Calu3 (cell line): ENCODE results near the gene FEZF2. TPM values are rescaled to one million over a fixed set of nuclear protein-coding genes. Genes with fewer than 3 reads are reported as not detected.

ENCODE experiments used
- BruUV-seq: library from RNA; stranded (reverse); fragments of 400-500 nt; replicated peaks from 2 replicates; lab custom pipeline; 2021; lab: Mats Ljungman, UMichigan
- CTCF ChIA-PET: fragments of 300-600 bp; sonication (Branson Sonifier 250); formaldehyde crosslinking; loops from one replicate; lab custom pipeline; 2022; ENCODE audit warnings: antibody characterized with exemption; lab: Charles Lee
- DNase-seq: peaks from one replicate; pipeline ENCODE4 v3.0.0; 2022
- H3K27ac Mint-ChIP-seq: one replicate; pipeline ENCODE4 v1.8.0; 2022; ENCODE audit warnings: mixed read lengths; ENCODE audit not compliant: unreplicated experiment
- H3K27me3 Mint-ChIP-seq: one replicate; pipeline ENCODE4 v1.8.0; 2022; ENCODE audit warnings: mixed read lengths; ENCODE audit not compliant: unreplicated experiment
- H3K36me3 Mint-ChIP-seq: one replicate; pipeline ENCODE4 v1.8.0; 2022; ENCODE audit warnings: mild to moderate bottlenecking, moderate library complexity, mixed read lengths; ENCODE audit not compliant: insufficient read depth, unreplicated experiment
- H3K4me1 Mint-ChIP-seq: one replicate; pipeline ENCODE4 v1.8.0; 2022; ENCODE audit warnings: mild to moderate bottlenecking, low read depth, mixed read lengths; ENCODE audit not compliant: unreplicated experiment
- H3K4me3 Mint-ChIP-seq: one replicate; pipeline ENCODE4 v1.8.0; 2022; ENCODE audit warnings: mild to moderate bottlenecking, low read depth, moderate library complexity, mixed read lengths; ENCODE audit not compliant: unreplicated experiment
- H3K9me3 Mint-ChIP-seq: one replicate; pipeline ENCODE4 v1.8.0; 2022; ENCODE audit warnings: low read depth, mixed read lengths; ENCODE audit not compliant: unreplicated experiment
- CTCF ChIP-seq: fragments of 200-600 bp; IDR thresholded peaks from one replicate; pipeline ENCODE4 v1.8.0; 2022; ENCODE audit warnings: antibody characterized with exemption; ENCODE audit not compliant: unreplicated experiment
- intact Hi-C: fragments of 100-400 bp; cut with micrococcal nuclease; formaldehyde crosslinking; loops from one replicate; pipeline ENCODE4 v1.10.0; 2022; ENCODE audit not compliant: unreplicated experiment
- total RNA-seq: library from RNA; stranded (reverse); gene quantifications from 2 replicates; pipeline ENCODE4 v1.2.3, GENCODE V29; 2022

The FEZF2 gene
- total RNA-seq, 1 experiment from 2014 or later, result not detected

- CTCF ChIA-PET, result no interaction called here
Measured at GRCh38 chr3:62414786-62415185, 41.4 kb upstream of the FEZF2 start.

DNA sequence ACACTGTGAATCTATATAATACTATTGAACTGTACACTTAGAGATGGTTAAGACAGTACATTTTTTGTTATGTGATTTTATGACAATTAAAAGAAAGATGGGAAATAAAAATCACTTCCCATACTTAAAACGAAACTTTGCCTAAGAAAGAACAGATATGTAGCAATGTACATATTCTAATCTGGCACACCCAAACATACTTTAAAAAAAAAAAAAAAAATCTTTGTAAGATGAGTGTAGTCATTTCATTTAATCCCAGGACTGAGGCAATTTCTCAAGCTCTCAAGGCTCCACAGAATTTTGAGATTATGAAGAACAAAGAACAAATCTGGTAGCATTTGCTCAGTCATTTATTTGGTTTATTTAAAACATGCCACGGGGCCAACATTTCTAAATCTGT is 40.3 kb upstream of the FEZF2 start:
- Mint-ChIP-seq H3K4me3 (no peak overlapping the region), H3K27me3 (no peaks in the 10 kb centered on the region), H3K4me1 (no peaks in the 10 kb centered on the region), H3K9me3 (no peaks in the 10 kb centered on the region), H3K36me3 (no peaks in the 10 kb centered on the region), H3K27ac (no peak overlapping the region)
- TF ChIP-seq CTCF, result no peak
- CTCF ChIA-PET, result no interaction called here
- BruUV-seq, result no TSS peak
- no peak for DNase-seq
- intact Hi-C loops, result no loop called here

More at GRCh38 chr3:62414786-62415185, 41.4 kb upstream of the FEZF2 start:
- no peak for DNase-seq
- no TSS peak for BruUV-seq
- Mint-ChIP-seq H3K36me3 (no peaks in the 10 kb centered on the region), H3K27me3 (no peaks in the 10 kb centered on the region), H3K27ac (no peak overlapping the region), H3K9me3 (no peaks in the 10 kb centered on the region), H3K4me1 (no peaks in the 10 kb centered on the region), H3K4me3 (no peak overlapping the region)
- intact Hi-C loops, result no loop called here
- TF ChIP-seq CTCF, result no peak

DNA sequence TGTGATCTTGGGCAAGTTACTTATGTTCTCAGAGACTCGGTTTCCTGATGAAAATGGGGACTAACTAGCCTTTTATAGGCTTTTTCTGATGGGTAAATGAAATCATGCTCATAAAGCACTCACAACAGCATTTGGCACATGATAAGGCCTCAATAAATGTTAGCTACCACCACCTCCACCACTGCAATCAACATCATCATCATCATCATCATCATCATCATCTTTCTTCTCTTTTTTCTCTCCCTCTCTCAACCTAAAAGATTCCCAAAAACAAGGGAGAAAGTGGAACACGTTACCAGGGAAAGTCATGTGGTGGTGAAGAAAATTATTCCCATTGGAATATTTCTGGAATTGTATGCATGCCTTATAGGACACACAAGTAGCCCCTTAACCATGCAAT is 33.6 kb upstream of the FEZF2 start:
- DNase-seq, result no peak
- intact Hi-C loops, result no loop called here
- H3K36me3 Mint-ChIP-seq, result no peaks in the 10 kb centered on the region
- no peak overlapping the region for H3K27ac Mint-ChIP-seq
- TF ChIP-seq CTCF, result no peak
- no peaks in the 10 kb centered on the region for H3K4me1 Mint-ChIP-seq
- H3K27me3 Mint-ChIP-seq, result no peaks in the 10 kb centered on the region
- CTCF ChIA-PET, result no interaction called here
- no peak overlapping the region for H3K4me3 Mint-ChIP-seq
- no TSS peak for BruUV-seq
- H3K9me3 Mint-ChIP-seq, result no peaks in the 10 kb centered on the region

GRCh38 chr3:62405566-62405965 is 32.2 kb upstream of the FEZF2 start:
- Mint-ChIP-seq H3K36me3 (no peaks in the 10 kb centered on the region), H3K27ac (no peak overlapping the region), H3K4me1 (no peaks in the 10 kb centered on the region), H3K27me3 (no peaks in the 10 kb centered on the region), H3K9me3 (no peaks in the 10 kb centered on the region), H3K4me3 (no peak overlapping the region)
- DNase-seq, result no peak
- no TSS peak for BruUV-seq
- CTCF ChIA-PET, result no interaction called here
- intact Hi-C loops, result no loop called here
- no peak for TF ChIP-seq CTCF
